DMS114 treated with DMSO at 0.1 percent for 48 hours (cell line): Measurements from ENCODE around the gene KRT31.
"Not testable (repeated sequence)": the region's sequence is repeated elsewhere in the genome, so short reads cannot be mapped to it uniquely, and the experiment has no call there.

ENCODE experiments used
- DNase-seq: peaks from one replicate; lab custom pipeline; 2025; ENCODE audit not compliant: unreplicated experiment; lab: John Stamatoyannopoulos, UW

KRT31 gene

DNA sequence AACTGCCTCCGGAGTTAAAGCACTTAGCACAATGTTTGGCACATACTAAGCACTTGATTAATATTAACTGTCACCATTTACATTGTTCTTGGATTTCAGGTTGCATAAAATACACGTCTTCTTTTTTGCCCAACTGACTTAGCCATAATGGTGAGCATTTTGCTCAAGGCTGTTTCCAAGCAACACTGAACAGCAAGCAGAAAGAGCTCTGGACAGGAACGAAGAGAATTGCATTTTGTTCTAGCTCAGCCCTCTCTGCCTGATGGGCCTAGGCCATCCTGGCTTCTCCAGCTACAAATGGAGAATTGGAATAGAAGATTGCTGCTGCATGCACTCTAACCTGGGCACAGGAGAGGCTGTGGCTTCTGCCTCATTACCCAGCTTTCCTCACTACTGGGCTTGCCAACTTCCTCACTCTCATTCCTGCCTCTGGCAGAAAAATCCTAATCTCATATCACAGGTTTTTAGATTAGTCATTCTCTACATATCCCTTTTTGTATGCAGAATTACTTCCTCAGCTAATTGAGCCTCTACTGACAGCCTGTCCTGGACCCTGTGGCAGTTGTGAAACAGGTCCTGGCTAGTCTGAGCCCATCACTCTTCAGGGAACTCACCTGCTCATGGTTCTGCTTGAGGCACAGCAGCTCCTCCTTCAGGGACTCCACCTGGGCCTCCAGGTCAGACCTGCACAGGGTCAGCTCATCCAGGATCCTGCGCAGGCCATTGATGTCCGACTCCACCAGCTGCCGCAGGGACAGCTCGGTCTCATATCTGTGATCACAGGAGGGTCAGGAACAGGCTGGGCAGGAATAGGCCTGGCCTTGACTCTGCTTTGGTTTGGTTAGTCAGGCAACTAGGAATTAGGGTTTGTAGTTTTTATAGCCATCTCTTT is 49.3 kb downstream of the KRT31 start:
- no peak for DNase-seq

- DNase-seq: not testable (repeated sequence)
Measured at GRCh38 chr17:41346421-41346820, 51.0 kb downstream of the KRT31 start.

DNA sequence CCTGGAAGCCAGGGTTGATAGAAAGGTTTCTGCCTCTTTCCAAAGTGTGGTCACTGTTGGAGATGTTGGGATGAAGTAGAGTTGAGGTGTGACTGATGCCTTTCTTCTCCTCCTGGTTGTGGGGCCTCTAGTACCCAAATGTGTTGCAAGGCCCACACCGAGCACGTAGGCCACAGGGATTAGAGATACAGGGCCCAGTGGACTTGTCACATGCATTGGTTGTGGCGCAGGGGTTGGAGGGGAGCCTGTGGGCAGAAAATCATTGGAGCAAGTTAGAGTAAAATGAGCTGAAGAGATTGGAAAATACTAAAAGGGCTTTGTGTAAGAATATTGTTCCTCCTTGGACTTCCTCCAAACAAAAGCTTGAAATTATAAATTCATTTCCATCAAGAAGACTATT is 51.4 kb downstream of the KRT31 start:
- DNase-seq: no peak
